MM.1S (cell line): ENCODE results near the gene TMEM150C.

ENCODE experiments used
- CTCF ChIP-seq: fragments of 300-600 bp; sonication (generic); IDR thresholded peaks from 2 replicates; pipeline ENCODE4 v1.5.1; 2016; ENCODE audit warnings: antibody characterized with exemption, low read length, mixed read lengths
- EZH2 ChIP-seq: fragments of 300-600 bp; sonication (generic); optimal IDR thresholded peaks from 2 replicates; pipeline ENCODE3; 2017; ENCODE audit warnings: low read depth, mild to moderate bottlenecking, antibody characterized with exemption, low read length, mixed read lengths

- TF ChIP-seq CTCF (no peak), EZH2 (no peak)
These were observed 80.3 kb downstream of the TMEM150C start for GRCh38 chr4:82481506-82481840.
